Neural cell (in vitro differentiated cells): ENCODE results near the gene SLC6A6. TPM values are rescaled to one million over a fixed set of nuclear protein-coding genes. Genes with fewer than 3 reads are reported as not detected.

Experiments
- H2AFZ ChIP-seq: fragments of 200-600, 300-800 bp; sonication (generic), shearing (Covaris generic); 2 replicates; pipeline ENCODE4 v1.6.0; 2014; ENCODE audit warnings: low read depth, mild to moderate bottlenecking, antibody characterized with exemption, low read length, moderate library complexity
- H3F3A ChIP-seq: fragments of 200-600 bp; shearing (Covaris generic); 2 replicates; pipeline ENCODE4 v1.6.1; 2016; ENCODE audit warnings: mild to moderate bottlenecking, moderate library complexity, mixed read lengths, antibody characterized with exemption, low read length; ENCODE audit not compliant: insufficient read depth, poor library complexity, severe bottlenecking
- H3K27ac ChIP-seq: fragments of 200-600, 300-800 bp; sonication (generic), shearing (Covaris generic); 2 replicates; pipeline ENCODE4 v1.5.1; 2014; ENCODE audit warnings: mild to moderate bottlenecking, low read length, moderate library complexity
- H3K27me3 ChIP-seq: fragments of 300-800, 200-600 bp; sonication (generic), shearing (Covaris generic); 2 replicates; pipeline ENCODE4 v1.6.0; 2014; ENCODE audit warnings: mild to moderate bottlenecking, low read depth, low read length, moderate library complexity; ENCODE audit not compliant: insufficient read depth
- H3K36me3 ChIP-seq: fragments of 300-800, 200-600 bp; sonication (generic), shearing (Covaris generic); 2 replicates; pipeline ENCODE4 v1.5.1; 2014; ENCODE audit warnings: mild to moderate bottlenecking, antibody characterized with exemption, low read length, moderate library complexity; ENCODE audit not compliant: insufficient read depth
- H3K4me2 ChIP-seq: fragments of 300-800, 200-600 bp; sonication (generic), shearing (Covaris generic); 2 replicates; pipeline ENCODE4 v1.6.0; 2014; ENCODE audit warnings: mild to moderate bottlenecking, low read length
- H3K4me3 ChIP-seq: fragments of 300-800, 200-600 bp; sonication (generic), shearing (Covaris generic); 2 replicates; pipeline ENCODE4 v1.5.1; 2014; ENCODE audit warnings: mild to moderate bottlenecking, low read length, moderate library complexity
- H3K79me2 ChIP-seq: fragments of 200-600 bp; shearing (Covaris generic); replicated peaks from 2 replicates; pipeline ENCODE4 v1.6.0; 2014; ENCODE audit warnings: mild to moderate bottlenecking, low read length, moderate library complexity; ENCODE audit not compliant: insufficient read depth
- H3K9ac ChIP-seq: fragments of 300-800, 200-600 bp; sonication (generic), shearing (Covaris generic); 2 replicates; pipeline ENCODE4 v1.6.1; 2016; ENCODE audit warnings: mild to moderate bottlenecking, low read length, mixed read lengths
- H3K9me2 ChIP-seq: fragments of 200-600 bp; shearing (Covaris generic); 2 replicates; pipeline ENCODE4 v1.6.1; 2016; ENCODE audit warnings: mild to moderate bottlenecking, low read length, mixed read lengths; ENCODE audit not compliant: insufficient read depth
- H3K9me3 ChIP-seq: fragments of 200-600, 300-800 bp; sonication (generic), shearing (Covaris generic); 2 replicates; pipeline ENCODE4 v1.6.1; 2016; ENCODE audit warnings: mild to moderate bottlenecking, mixed run types, low read length, moderate library complexity, mixed read lengths
- H4K20me1 ChIP-seq: fragments of 200-600 bp; shearing (Covaris generic); 2 replicates; pipeline ENCODE4 v1.6.1; 2016; ENCODE audit warnings: mild to moderate bottlenecking, mixed run types; ENCODE audit not compliant: insufficient read depth
- EP300 ChIP-seq: fragments of 450-650 bp; conservative IDR thresholded peaks from 2 replicates; pipeline ENCODE4 v1.6.1; 2014; ENCODE audit warnings: antibody characterized with exemption, mild to moderate bottlenecking, moderate library complexity; ENCODE audit not compliant: poor library complexity, severe bottlenecking
- EZH2 ChIP-seq: fragments of 200-600, 300-800 bp; shearing (Covaris generic), sonication (generic); IDR thresholded peaks from 2 replicates; pipeline ENCODE4 v1.6.1; 2014; ENCODE audit warnings: antibody characterized with exemption, low read length, borderline replicate concordance, mild to moderate bottlenecking; ENCODE audit not compliant: insufficient read depth, poor library complexity, severe bottlenecking
- MXI1 ChIP-seq: fragments of 450-650 bp; conservative IDR thresholded peaks from 2 replicates; pipeline ENCODE4 v1.6.1; 2014; ENCODE audit warnings: antibody characterized with exemption, mild to moderate bottlenecking; ENCODE audit not compliant: poor library complexity, severe bottlenecking
- POLR2AphosphoS5 ChIP-seq: IDR thresholded peaks from 2 replicates; pipeline ENCODE4 v1.6.1; 2012
- RAD21 ChIP-seq: fragments of 450-650 bp; conservative IDR thresholded peaks from 2 replicates; pipeline ENCODE4 v1.6.1; 2014; ENCODE audit warnings: antibody characterized with exemption, mild to moderate bottlenecking, moderate library complexity
- SMC3 ChIP-seq: fragments of 450-650 bp; conservative IDR thresholded peaks from 2 replicates; pipeline ENCODE4 v1.6.1; 2014; ENCODE audit warnings: antibody characterized with exemption, mild to moderate bottlenecking, moderate library complexity; ENCODE audit not compliant: poor library complexity
- TAF1 ChIP-seq: IDR thresholded peaks from 2 replicates; pipeline ENCODE4 v1.6.1; 2012; ENCODE audit warnings: low read depth
- polyA plus RNA-seq: library from polyadenylated mRNA; depleted of rRNA; stranded (reverse); fragments of >200 nt; gene quantifications from 2 replicates; pipeline ENCODE4 v1.2.3, GENCODE V29; 2014
- TF ChIP-seq, protein P1 (sequence below): IDR thresholded peaks from 2 replicates; pipeline ENCODE4 v1.6.1; 2012; ENCODE audit warnings: borderline replicate concordance
- TF ChIP-seq, protein P2 (sequence below): fragments of 450-650 bp; IDR thresholded peaks from 2 replicates; pipeline ENCODE4 v1.5.1; 2014; ENCODE audit warnings: antibody characterized with exemption, mild to moderate bottlenecking, moderate library complexity; ENCODE audit not compliant: poor library complexity, severe bottlenecking

The SLC6A6 gene
- polyA plus RNA-seq, 1 donor from 2014 or later = 15.9 TPM

GRCh38 chr3:14478956-14479550 lies 76.6 kb downstream of the SLC6A6 start:
- Histone ChIP-seq H2AFZ (no peak overlapping the region), H3K9me2 (no peaks in the 10 kb centered on the region), H3F3A (no peaks in the 10 kb centered on the region), H3K4me2 (no peak overlapping the region), H3K27ac (no peak overlapping the region), H3K9ac (no peak overlapping the region), H3K27me3 (no peaks in the 10 kb centered on the region), H3K79me2 (no peaks in the 10 kb centered on the region), H4K20me1 (no peaks in the 10 kb centered on the region), H3K9me3 (no peaks in the 10 kb centered on the region), H3K4me3 (no peak overlapping the region), H3K36me3 (peaks cover 10% of the 10 kb centered on the region)
- TF ChIP-seq, protein P1, sequence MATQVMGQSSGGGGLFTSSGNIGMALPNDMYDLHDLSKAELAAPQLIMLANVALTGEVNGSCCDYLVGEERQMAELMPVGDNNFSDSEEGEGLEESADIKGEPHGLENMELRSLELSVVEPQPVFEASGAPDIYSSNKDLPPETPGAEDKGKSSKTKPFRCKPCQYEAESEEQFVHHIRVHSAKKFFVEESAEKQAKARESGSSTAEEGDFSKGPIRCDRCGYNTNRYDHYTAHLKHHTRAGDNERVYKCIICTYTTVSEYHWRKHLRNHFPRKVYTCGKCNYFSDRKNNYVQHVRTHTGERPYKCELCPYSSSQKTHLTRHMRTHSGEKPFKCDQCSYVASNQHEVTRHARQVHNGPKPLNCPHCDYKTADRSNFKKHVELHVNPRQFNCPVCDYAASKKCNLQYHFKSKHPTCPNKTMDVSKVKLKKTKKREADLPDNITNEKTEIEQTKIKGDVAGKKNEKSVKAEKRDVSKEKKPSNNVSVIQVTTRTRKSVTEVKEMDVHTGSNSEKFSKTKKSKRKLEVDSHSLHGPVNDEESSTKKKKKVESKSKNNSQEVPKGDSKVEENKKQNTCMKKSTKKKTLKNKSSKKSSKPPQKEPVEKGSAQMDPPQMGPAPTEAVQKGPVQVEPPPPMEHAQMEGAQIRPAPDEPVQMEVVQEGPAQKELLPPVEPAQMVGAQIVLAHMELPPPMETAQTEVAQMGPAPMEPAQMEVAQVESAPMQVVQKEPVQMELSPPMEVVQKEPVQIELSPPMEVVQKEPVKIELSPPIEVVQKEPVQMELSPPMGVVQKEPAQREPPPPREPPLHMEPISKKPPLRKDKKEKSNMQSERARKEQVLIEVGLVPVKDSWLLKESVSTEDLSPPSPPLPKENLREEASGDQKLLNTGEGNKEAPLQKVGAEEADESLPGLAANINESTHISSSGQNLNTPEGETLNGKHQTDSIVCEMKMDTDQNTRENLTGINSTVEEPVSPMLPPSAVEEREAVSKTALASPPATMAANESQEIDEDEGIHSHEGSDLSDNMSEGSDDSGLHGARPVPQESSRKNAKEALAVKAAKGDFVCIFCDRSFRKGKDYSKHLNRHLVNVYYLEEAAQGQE = no peak
- TF ChIP-seq RAD21 (no peak), POLR2AphosphoS5 (no peak), EP300 (no peak)

DNA sequence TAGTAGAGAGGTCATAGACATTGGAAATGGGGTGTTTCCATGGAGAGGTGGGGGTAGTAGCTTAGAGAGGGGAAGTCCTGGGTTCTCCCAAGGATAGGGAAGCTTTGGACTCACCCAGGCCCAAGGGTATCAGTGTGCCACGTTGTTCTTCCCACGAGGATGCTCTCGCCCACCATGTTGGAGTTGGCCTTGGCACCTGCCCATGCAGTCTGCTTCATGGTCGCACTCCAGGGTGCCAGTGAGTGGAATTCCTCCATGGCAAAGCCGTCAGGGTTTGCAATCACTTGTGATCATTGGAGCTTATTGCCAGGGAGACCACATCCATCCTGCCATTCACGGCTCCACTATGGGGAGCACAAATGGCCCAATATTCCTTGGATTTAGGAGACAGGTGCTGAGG lies 77.2 kb downstream of the SLC6A6 start:
- no peak overlapping the region for H3K4me2 ChIP-seq
- no peaks in the 10 kb centered on the region for H3K27me3 ChIP-seq
- H3K36me3 ChIP-seq = peaks cover 10% of the 10 kb centered on the region
- no peak overlapping the region for H3K27ac ChIP-seq
- H4K20me1 ChIP-seq = no peaks in the 10 kb centered on the region
- no peak overlapping the region for H3K4me3 ChIP-seq
- H3K79me2 ChIP-seq = no peaks in the 10 kb centered on the region
- TF ChIP-seq POLR2AphosphoS5 = no peak
- no peak for TF ChIP-seq SMC3
- TF ChIP-seq, protein P2, sequence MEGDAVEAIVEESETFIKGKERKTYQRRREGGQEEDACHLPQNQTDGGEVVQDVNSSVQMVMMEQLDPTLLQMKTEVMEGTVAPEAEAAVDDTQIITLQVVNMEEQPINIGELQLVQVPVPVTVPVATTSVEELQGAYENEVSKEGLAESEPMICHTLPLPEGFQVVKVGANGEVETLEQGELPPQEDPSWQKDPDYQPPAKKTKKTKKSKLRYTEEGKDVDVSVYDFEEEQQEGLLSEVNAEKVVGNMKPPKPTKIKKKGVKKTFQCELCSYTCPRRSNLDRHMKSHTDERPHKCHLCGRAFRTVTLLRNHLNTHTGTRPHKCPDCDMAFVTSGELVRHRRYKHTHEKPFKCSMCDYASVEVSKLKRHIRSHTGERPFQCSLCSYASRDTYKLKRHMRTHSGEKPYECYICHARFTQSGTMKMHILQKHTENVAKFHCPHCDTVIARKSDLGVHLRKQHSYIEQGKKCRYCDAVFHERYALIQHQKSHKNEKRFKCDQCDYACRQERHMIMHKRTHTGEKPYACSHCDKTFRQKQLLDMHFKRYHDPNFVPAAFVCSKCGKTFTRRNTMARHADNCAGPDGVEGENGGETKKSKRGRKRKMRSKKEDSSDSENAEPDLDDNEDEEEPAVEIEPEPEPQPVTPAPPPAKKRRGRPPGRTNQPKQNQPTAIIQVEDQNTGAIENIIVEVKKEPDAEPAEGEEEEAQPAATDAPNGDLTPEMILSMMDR = no peak
- TF ChIP-seq RAD21 = no peak
- no peak overlapping the region for H3K9ac ChIP-seq
- H3K9me3 ChIP-seq = no peaks in the 10 kb centered on the region
- H3K9me2 ChIP-seq = no peaks in the 10 kb centered on the region
- no peaks in the 10 kb centered on the region for H3F3A ChIP-seq
- no peak overlapping the region for H2AFZ ChIP-seq

DNA sequence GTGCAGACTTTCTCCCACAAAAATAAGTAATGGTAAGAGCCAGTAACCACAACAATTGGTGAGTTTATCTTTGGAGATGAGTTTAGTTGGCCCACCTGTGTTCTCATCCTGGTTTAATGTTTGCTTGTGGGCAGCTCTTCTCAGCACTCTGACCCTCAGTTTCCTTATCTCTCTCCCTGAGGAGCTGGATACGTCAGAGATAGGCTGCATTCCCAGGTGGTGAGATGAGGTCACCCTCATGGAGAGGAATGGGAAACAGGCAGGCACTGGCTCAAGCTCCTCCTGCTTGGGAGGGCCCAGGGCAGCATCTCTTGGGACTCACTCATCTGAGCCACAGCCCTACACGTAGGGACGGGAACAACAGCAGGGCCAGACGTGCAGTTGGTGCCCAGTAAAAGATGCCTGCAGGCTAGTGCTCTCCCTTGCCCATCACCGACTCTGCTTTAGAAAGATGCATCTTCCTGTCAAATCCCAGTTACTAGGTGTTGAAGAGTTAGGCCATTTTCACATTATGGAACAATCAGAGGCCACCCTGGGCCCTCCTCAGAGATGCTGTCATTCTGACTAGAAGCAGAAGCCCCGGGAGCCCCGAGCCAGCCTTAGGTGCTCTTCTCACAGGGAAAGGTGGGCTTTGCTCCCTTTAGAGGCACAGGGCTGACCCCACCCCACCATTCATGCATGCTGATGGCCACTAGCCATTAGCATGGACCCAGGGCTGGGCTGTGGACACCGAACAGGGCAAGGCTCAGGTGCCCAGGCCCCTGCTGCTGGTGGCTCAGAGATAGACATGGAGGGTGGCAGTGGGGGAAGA lies 78.0 kb downstream of the SLC6A6 start:
- Histone ChIP-seq H3K4me3 (no peak overlapping the region), H3K79me2 (no peaks in the 10 kb centered on the region), H3K27ac (no peak overlapping the region), H2AFZ (no peak overlapping the region), H3K4me2 (no peak overlapping the region), H4K20me1 (no peaks in the 10 kb centered on the region), H3F3A (no peaks in the 10 kb centered on the region), H3K27me3 (no peaks in the 10 kb centered on the region), H3K9me2 (no peaks in the 10 kb centered on the region), H3K9ac (no peak overlapping the region), H3K36me3 (peaks cover 10% of the 10 kb centered on the region), H3K9me3 (no peaks in the 10 kb centered on the region)
- no peak for TF ChIP-seq EZH2
- TF ChIP-seq SMC3 = no peak
- TF ChIP-seq EP300 = no peak
- TF ChIP-seq POLR2AphosphoS5 = no peak
- no peak for TF ChIP-seq RAD21
- no peak for TF ChIP-seq MXI1
- TF ChIP-seq, protein P2 = no peak
- TF ChIP-seq, protein P1 = no peak
- TF ChIP-seq TAF1 = no peak
